ENCODE measurements around the gene TCFL5.

Gene TCFL5

DNA sequence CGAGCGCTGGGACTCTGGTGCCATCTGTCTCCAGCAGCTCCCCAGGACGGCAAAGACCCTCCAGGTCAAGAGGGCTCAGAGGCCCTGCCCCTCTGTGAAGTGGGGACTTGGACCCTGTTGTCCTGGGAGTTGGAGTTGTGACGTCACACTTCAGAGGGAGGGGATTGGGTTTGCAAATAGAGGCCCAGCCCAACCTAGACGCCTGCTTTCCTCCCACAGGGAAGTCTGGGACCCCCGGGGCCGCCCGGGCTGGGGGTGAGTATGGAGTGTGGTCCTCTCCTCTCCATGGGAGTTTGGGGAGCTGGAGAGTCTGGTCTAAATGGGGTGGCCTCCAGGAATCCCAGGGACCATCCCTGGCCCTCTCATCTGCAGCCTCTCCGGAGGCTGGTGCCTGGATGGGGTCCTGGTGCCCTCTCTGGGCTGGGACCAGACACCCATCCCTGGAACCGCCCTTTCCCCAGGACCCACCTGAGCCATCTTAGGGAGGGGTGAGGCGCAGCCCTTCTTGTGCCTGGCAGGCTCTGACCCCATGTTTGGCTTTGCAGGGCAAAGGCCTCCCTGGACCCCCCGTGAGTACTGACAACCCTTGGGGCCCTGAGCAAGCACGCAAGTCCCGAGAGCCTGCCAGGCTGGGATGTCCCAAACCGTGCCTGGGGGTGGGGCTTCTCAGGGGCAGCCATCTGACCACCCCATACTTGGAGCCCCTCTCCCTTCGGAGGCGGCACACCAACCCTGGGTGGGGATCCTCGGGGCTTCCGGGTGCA lies 40.5 kb downstream of the TCFL5 start:
- DNase-seq = no peak

DNA sequence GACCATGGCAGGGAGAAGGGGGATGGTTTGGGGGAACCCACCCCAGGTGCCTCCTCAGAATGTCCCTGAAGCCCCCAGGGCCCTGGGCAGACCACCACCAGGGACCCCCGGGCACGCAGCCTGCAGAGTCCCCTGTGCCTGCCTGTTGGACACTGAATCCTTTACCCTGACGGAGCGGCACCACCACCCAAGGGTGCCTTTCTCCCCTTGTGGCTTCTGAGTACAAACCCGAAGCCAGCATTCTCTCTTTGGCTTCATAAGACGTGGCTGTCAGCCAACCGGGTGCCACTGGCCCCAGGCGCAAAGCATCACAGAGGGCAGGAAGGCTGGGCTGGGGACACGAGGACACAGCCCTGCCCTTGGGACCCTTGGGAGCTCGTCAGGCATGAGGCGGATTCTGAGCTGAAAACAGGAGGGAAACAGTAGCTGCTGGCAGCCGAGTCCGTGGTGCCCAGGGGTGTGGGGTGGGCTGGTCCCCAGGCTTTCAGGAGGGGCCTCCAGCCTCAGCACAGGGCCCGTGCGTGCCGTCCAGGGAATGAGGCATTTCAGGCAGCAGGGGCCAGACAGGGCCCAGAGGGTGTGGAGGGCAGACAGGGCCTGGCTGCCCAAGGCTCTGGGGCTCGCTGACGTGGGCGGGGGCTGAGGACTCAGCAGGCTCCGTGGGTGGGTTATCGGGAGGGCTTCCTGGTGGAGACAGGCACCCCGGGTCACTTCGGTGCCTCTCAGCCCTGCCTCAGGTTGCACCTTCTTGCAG lies 41.2 kb downstream of the TCFL5 start:
- no peak for DNase-seq

DNA sequence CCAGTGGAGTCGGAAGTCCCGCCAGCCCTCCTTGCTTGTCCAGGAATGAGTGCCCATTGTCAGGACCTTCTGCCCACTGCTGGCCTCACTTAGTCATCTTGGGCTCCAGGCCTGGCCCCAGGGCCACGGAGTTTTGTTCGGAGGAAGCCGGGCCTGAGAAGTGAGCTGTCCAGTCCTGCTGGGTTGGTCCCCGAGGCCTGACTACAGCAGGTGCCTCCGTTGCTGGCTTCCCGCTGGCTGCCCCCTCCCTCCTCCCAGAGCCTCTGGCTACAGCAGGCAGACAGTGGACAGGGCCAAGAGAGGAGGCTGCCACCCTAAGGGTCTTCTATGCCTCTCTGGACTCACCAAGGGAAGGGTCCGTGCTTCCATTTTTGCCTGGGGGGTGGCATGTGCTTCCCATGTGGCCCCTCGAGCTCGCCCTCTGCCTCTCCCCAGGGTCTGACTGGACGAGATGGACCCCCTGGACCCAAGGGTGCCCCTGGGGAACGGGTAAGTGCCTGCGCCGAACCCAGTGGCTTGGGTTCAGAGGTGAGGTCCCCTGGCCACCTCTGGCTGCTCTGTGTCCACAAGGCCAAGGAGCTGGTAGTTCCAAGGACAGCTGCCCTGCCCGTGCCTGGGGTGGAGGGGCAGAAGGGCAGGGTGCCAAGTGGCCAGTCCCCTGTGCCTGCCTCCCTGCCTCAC lies 42.0 kb downstream of the TCFL5 start:
- no peak for DNase-seq

DNA sequence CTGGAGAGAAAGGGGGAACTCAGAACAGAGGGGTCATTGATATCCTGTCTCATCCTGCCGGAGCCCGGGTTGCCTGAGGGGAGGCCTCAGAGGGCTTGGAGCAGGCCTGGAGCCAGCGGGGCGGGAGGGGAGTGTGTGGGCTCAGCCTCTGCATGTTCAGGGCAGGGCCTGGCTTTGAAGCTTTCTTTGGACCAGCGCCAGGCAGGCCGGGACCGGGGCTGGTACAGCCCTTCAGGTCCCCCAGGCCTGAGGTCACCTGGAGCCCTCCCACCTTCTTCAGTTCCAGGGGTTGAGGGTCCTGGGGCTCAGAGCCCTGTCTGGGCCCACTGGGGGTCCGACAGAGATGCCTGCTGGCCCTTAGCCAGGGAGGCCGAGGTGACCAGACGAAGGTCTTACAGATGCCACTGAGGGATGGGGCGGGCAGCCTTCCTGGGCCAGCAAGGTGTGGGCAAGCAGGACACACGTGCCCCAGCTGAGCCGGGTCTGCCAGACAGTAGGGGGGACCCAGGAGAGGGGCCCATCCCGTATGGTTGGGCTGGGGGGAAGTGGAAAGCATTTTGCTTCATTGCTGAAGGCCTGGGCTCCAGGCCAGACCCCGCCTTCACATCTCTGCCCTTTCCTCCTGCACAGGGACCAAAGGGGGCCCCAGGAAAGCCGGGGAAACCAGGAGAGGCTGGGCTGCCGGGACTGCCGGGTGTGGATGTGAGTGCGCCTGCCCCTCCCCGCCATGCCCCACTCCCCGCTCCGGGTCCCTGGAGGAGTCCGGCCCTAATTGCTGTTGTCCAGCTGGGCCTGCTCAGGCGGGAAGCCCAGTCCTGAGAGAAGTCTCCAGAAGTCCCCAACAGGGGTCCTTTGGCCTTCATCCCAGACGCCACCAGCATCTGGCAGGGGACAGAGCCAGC lies 42.8 kb downstream of the TCFL5 start:
- no peak for DNase-seq

DNA sequence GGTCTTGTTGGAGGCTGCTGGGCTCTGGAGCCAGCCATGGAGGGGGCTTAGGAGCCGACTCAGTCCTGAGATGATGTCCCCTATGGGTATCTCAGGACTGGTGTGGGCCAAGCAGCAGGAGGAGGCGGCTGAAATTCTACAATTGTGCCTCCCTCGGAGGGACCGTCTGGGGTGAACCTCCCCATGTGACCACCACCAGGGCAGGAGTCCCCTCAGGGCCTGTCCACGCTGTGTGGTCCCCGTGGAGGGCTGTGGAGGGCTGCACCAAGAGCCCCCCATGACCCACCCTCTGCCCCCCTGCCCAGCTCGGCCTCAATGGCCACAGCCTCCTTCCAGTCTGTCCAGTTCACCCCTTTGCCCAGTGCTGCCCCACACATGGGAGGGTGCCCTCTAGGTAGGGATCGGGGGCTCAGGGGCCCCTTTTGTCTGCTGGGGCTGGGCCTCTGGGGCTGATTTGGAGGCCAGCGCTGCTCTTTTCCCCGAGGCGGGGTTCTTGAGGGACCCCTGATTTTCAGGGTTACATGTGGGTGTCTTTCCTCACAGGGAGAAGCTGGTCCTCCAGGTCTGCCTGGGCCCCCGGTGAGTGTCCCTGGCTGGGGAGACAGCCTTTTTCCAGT lies 43.5 kb downstream of the TCFL5 start:
- DNase-seq = no peak

DNA sequence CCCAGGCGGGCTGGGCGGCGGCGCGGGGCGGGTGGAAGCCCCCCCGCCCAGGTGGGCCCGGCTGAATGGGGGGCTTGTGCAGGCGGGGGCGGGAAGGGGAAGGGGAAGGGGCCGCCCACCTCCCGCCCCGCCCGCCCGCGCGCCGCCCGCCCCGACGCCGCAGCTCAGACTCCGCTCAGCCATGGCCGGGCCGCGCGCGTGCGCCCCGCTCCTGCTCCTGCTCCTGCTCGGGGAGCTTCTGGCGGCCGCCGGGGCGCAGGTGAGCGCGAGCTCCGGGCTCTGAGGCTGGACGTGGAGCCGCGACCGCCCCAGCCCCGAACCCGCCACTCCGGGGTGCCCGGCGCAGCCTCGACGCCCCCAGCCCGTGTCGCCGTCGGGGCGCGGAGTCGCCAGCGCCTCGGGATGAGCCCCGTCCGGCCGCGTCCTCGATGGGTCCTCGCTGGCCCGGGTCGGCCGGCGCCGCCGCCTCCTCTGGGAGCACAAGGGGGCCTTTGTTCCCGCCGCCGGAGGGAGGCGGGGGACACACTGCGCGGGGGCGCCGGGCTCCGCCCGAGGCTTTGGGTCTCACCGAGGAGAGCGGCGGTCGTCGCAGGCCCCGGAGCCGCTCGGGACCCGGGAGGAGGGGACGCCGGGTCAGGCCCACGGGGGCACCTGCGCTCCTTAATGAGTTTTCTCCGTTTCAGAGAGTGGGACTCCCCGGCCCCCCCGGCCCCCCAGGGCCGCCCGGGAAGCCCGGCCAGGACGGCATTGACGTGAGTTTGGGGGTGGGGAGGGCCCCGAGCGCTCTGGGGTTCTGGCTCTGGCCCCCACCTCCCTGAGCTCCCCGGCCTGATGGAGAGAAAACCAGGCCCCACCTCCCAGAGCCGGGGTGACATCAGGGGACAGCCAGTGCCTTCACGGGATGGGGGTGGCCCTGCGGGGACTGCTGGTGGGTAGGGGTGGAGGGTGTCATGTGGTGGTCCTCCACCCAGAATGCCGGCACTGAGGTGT lies 44.4 kb downstream of the TCFL5 start, which contains the start of gene COL9A3:
Gene COL9A3 (plus strand): TSS at position 167 of the 990 bp plus-strand sequence. CDS start 15 bp downstream, at position 182.
- no peak for DNase-seq

DNA sequence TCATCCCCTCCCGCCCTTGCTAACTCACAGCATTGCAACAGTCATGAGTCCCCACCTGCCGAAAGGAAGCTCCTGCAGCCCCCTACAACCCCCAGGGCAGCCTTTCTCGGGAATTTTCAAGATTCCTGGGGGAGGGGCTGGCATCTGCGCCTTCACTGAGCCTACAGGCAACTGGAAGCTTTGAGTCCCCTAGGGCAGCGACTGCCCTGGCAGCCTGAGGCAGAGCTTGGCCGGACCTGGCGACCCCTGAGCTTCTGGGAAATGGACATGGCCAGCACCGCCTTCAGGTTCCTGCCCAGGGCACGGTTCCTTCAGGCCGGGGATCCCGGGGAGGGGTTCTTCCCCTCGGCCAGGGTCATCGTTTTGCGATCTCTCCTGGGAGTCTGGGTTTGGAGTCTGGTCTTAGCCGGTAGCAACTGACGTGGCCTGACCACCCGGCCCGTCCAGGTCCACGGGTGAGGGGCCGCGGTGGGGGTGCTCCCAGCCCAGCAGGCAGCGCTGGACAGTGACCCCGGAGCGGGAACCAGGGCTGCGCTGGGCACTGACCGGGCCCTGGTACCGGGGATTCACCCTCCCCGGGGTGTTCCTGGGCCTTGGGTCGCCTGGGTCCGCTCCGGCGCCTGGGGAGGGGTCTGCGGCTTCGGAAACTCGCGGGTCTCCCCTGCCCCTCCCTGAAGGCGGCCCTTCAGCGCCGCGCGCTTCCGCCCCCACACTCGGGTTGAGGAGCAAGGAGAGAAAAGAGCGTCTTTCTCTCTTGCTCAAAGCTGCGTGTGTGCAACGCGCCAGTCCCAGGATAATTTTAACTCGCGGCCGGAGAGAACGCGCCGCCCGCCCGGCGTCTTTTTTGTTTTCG lies 45.4 kb downstream of the TCFL5 start:
- no peak for DNase-seq

DNA sequence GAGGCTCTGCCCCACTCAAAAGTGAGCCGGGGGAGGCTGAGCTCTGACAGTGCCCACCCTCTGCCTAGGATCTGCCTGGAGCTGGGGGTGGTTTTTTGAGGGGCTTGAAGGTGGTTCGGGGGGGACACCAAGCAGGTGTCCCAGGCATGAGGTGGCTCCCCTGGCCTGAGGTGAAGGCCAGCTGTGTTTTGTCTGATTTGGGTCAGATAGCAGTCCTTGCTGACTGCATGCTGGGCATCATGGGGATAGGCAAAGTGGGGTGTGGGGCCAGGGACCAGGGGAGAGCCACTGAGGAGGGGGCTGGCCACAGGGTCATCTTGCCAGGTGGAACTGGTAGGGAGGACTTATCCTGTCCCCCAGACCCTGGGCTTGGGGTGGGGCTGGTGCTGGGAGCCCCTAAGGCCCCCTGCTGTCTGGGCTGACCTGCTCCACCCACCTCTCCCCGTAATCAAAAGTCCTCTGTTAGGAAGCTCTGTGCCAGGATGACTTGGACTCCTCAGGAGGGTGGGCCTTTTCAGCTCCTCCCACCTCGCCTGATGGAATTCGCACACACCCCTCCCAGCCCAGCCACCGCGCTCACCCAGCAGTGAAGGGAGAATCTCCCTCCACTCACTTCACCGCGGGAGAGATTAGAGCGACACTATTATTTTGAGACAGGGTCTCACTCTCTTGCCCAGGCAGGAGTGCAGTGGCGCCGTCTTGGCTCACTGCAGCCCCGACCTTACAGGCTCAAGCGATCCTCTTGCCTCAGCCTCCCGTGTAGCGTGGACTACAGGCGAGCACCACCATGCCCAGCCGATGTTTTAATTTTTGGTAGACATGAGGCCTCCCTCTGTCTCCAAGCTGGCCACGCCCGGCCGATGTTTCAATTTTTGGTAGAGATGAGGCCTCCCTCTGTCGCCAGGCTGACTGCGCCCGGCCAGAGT lies 46.3 kb downstream of the TCFL5 start:
- no peak for DNase-seq

DNA sequence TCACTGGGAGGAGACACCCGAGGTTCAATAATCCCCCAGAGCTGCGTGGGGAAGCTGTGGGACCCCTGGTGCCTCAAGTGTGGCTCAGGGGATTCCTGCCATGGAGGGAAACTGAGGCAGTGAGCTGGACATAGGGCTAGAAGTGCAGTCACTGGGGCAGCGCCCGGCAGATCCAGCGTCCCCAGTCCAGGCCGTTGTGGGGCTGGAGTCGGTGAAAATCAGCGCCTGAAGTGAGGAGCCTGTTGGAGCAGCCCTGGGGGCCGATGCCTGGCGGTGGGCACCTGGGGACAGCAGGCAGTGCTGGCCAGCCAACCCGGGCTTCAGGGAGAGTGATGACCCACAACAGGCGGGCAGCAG lies 46.9 kb downstream of the TCFL5 start:
- DNase-seq = no peak

DNA sequence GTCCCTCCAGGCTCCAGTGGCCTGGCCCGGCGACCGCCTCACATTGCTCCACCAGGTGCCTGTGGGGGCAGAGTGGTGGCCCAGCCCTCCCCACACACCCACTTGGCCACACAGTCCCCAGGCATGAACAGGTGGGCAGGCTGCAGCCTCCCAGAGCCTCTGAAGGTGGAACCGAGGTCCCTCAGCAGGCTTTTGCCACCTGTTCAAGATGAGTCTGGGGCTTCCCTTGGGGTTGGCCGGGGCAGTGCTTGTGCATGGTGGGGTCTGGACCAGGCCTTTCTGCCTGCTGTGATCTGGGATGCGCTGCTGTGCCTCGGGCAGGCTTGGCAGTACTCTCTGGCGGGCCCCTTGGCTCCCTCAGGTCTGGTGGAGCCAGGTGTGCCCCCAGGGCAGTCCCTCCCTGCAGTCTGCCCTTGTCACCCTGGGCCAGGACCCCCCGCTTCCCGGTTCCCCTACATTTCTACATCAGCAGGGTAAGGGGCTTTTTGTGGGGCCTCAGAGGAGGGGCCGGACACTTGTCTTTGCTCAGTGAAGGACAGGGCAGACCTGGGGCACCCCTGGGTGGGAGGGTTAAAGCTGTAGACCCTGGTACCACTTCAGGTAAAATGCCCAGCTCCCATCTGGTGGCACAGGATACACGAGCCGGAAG lies 47.4 kb downstream of the TCFL5 start:
- DNase-seq = no peak

DNA sequence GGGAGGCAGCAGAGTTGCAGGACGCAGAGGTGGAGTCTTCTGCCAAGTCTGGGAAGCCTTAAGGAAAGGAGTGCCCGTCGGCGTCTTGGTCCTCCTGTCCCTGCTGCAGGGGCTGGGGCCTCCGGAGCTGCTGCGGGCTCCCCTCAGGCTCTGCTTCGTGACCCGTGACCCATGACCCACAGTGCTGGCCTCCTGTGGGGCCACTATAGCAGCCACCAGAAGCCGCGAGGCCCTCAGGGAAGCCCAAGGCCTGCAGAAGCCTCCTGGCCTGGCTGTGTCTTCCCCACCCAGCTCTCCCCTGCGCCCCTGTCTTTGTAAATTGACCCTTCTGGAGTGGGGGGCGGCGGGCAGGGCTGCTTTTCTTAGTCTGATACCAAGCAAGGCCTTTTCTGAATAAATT lies 48.0 kb downstream of the TCFL5 start:
- DNase-seq = no peak

DNA sequence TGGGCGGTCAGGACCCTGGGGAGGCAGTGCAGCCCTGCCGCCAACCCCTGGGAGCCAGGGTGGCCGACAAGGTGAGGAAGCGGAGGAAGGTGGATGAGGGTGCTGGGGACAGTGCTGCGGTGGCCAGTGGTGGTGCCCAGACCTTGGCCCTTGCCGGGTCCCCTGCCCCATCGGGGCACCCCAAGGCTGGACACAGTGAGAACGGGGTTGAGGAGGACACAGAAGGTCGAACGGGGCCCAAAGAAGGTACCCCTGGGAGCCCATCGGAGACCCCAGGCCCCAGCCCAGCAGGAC lies 48.8 kb downstream of the TCFL5 start:
- no peak for DNase-seq

DNA sequence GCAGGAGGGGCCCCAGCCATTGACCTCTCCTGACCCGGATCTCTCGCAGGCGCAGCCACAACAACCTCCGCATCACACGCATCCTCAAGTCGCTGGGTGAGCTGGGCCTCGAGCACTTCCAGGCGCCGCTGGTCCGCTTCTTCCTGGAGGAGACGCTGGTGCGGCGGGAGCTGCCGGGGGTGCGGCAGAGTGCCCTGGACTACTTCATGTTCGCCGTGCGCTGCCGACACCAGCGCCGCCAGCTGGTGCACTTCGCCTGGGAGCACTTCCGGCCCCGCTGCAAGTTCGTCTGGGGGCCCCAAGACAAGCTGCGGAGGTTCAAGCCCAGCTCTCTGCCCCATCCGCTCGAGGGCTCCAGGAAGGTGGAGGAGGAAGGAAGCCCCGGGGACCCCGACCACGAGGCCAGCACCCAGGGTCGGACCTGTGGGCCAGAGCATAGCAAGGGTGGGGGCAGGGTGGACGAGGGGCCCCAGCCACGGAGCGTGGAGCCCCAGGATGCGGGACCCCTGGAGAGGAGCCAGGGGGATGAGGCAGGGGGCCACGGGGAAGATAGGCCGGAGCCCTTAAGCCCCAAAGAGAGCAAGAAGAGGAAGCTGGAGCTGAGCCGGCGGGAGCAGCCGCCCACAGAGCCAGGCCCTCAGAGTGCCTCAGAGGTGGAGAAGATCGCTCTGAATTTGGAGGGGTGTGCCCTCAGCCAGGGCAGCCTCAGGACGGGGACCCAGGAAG lies 49.3 kb downstream of the TCFL5 start:
- DNase-seq = no peak

DNA sequence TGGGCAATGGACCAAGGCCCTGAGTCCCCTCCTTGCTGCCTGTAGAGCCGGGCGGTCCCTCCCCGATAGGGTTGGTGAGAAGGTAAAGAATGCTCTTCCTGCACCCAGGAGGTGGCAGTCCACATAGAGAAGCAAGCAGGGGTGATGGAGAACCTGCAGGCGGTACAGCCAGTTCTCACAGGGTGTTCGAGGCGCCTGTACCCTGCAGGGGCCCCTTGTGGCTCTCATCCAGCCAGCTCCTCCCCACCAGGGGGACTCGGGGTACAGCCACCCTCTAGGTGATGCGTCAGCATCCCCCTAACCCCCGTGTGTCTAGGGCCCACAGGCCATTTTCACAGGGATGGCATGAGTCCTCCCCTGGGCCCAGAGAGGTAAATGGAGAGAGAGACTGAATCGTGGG lies 49.9 kb downstream of the TCFL5 start:
- no peak for DNase-seq

DNA sequence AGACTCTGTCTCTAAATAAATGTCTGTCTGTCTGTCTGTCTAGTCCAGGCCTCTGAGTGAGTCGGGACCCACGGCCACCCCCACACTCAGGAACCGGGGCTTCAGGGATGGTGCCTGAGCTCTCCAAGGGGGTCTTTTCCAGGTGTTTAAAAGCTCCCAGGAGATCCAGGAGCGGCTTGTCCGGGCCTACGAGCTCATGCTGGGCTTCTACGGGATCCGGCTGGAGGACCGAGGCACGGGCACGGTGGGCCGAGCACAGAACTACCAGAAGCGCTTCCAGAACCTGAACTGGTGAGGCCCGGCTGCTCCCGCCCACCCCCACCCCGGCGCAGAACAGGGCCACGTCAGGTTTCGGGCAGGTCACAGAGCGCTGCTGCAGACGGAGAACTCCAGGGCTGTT lies 50.3 kb downstream of the TCFL5 start:
- no peak for DNase-seq

DNA sequence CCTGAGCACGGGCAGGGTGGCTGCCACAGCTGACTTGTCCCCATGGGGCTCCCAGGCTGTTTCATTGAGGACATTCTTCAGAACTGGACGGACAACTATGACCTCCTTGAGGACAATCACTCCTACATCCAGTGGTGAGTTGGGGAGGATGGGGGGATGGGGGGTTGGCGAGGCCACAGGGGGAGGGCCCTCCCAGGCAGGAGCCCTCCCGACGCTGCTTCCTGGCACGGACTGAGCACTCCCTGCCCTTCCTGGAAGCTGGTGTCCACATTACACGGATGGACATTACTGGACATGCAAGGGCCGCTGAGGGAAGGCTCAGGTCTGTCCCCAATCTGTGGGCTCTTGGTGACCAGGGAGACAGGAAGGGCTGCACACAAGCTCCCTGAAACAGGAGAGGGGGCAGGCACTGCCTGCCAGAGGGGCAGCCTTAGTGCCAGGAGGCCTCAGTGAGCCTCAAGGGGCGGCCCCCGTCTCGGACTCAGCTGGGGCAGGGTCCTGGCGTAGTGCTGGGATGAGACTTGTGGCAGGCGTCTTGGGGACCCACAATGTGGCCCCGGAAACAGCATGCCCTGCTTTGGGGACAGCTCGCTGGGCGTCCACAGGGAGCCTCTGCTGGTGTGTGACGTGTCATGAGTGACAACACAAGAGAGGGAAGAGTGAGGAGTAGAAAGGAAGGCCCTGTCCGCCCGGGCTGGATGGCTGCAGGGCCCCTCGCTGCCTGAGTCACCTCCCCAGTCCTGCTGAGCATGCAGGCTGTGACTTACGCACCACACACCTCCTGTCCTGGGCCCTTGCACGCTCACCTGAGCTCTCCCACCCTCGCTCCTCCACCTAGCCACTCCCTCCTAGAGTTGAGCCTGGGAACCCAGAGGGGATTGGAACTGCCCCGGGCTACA lies 51.8 kb downstream of the TCFL5 start:
- no peak for DNase-seq
